ENCODE measurements around the gene SGMS2.
"Not testable (repeated sequence)": the region's sequence is repeated elsewhere in the genome, so short reads cannot be mapped to it uniquely, and the experiment has no call there.

SGMS2 gene

GRCh38 chr4:107916623-107917022 is 91.9 kb downstream of the SGMS2 start:
- DNase-seq, result no peak

GRCh38 chr4:107917500-107917899 is 92.8 kb downstream of the SGMS2 start:
- DNase-seq, result no peak

- DNase-seq, result no peak
These were observed 98.0 kb downstream of the SGMS2 start for GRCh38 chr4:107922486-107923473.

- not testable (repeated sequence) for DNase-seq
These were observed 101.0 kb downstream of the SGMS2 start for GRCh38 chr4:107925713-107926112.

- DNase-seq, result not testable (repeated sequence)
These were observed 102.1 kb downstream of the SGMS2 start for GRCh38 chr4:107926875-107927274.

- peak; percentile 61 to 66 for DNase-seq
These were observed 106.4 kb downstream of the SGMS2 start, which contains the start of gene CYP2U1 for GRCh38 chr4:107930821-107931774. TSS of gene CYP2U1 (plus strand) at chr4:107931549. CDS start at chr4:107931644, 95 bp downstream.

GRCh38 chr4:107931775-107932321 is 107.1 kb downstream of the SGMS2 start:
- DNase-seq, result no peak

- no peak for DNase-seq
These were observed 110.5 kb downstream of the SGMS2 start for GRCh38 chr4:107935246-107935645.

- peak in 1 of 2 donors; percentile 54 for DNase-seq
These were observed 112.3 kb downstream of the SGMS2 start for GRCh38 chr4:107937040-107937439.

- no peak for DNase-seq
These were observed 114.6 kb downstream of the SGMS2 start for GRCh38 chr4:107939307-107939706.

- no peak for DNase-seq
These were observed 121.1 kb downstream of the SGMS2 start for GRCh38 chr4:107945809-107946208.

- no peak for DNase-seq
These were observed 126.2 kb downstream of the SGMS2 start for GRCh38 chr4:107950746-107951540.

GRCh38 chr4:107951551-107951950 is 126.8 kb downstream of the SGMS2 start:
- DNase-seq, result no peak

- DNase-seq, result no peak
These were observed 131.3 kb downstream of the SGMS2 start for GRCh38 chr4:107956011-107956410.

All from inflammatory macrophage (primary cell).